SIG-M5 (cell line): ENCODE results near the gene PDXDC1.
"Not testable (repeated sequence)": the region's sequence is repeated elsewhere in the genome, so short reads cannot be mapped to it uniquely, and the experiment has no call there.

Source experiments
- DNase-seq: peaks from one replicate; lab custom pipeline; 2025; lab: John Stamatoyannopoulos, UW

PDXDC1 gene

DNA sequence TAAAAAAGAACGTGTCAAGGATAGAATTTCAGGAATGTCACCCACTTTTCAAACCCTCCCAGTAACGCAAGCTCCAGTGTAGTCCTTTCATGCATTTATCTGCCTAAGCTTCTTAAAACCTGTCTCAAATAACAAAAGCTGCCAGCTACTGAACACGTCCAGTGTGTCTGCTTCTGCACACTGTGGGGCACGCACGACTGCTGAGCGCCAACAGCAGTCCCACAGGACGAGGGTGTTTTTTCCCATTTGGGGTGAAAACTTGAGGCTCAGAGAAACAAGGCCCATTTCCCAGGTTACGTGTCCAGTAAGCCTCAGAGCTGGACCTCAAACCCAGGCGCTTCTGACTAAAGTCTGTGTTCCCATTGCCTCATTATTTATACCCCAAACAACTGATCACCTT lies 63.9 kb downstream of the PDXDC1 start:
- no peak for DNase-seq

DNA sequence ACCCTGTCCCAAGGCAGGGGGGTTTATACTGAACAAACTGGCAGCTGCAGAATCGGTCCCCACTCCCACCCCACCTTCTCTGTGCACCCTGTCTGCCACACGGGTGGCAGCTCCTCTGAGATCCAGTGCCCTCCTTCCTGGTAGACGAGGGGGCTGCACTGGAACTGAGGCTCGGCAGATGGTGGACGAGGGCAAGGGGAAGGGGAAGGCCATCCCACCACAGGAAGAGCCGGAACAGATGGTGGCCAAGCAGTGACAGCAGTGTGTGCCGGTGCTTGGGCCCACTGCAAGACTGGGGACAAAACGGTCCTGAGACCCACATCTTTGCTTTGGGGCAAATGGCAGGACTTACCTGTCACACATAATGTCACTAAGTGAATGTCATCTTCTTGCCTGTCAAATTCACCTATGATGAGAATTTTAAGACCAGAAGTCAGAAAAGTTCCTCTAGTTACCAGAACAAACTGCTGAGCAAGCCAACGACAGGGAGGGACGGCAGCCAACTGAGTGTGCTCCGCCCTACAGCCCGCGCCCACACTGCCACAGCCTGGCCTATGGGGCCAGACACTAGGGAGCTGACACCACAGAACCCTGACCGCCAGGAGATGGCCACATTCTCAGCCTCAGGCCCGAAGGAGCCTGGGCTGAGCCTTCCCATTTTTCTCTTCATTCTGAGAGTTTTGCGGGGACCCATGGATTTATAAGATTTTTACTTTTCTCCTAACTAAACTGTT lies 66.6 kb downstream of the PDXDC1 start:
- no peak for DNase-seq

DNA sequence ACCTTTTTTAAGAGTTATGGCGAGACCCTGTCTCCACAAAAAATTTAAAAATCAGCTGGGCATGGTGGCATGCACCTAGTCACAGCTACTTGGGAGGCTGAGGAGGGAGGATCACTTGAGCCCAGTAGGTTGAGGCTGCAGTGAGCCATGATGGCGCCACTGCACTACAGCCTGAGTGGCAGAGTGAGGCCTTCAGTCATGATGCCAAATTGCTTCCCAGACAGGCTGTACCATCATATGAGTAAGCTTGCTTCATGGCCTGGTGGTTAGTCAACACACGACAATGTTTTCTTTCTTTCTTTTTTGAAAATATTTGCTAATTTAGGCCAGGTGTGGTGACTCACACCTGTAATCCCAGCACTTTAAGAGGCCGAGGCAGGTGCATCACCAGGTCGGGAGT lies 68.5 kb downstream of the PDXDC1 start:
- DNase-seq, result no peak

DNA sequence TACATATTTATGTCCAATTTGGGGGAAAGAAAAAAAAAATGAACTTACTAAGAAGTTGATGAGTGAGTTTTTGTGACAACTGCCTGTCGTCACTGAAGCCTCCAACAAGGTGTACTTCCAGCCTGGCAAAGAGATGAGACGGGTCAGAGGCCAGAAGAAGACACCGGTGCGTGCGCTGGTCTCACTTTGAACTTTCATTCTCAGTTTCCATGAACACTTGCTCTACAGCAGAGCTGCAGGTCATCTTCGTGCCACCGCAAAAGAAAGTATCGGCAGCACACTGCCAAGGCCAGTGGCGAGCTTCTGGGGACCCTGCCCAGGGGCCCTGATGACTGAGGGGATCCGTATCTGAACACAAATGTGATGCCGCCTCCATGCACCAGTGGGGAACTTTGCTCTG lies 69.5 kb downstream of the PDXDC1 start:
- no peak for DNase-seq

DNA sequence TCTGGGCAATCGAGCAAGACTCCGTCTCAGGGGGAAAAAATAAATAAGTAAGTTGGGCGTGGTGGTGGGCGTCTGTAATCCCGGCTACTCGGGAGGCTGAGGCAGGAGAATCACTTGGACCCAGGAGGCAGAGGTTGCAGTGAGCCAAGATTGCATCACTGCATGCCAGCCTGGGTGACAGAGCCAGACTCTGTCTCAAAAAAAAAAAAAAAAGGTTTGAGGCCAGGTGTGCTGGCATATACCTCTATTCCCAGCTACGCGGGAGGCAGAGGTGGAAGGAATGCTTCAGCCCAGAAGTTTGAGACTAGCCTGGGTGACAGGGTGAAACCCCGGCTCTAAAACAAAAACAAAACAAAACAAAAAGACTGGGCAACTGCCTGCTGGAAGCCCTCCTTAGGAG lies 70.4 kb downstream of the PDXDC1 start:
- not testable (repeated sequence) for DNase-seq

DNA sequence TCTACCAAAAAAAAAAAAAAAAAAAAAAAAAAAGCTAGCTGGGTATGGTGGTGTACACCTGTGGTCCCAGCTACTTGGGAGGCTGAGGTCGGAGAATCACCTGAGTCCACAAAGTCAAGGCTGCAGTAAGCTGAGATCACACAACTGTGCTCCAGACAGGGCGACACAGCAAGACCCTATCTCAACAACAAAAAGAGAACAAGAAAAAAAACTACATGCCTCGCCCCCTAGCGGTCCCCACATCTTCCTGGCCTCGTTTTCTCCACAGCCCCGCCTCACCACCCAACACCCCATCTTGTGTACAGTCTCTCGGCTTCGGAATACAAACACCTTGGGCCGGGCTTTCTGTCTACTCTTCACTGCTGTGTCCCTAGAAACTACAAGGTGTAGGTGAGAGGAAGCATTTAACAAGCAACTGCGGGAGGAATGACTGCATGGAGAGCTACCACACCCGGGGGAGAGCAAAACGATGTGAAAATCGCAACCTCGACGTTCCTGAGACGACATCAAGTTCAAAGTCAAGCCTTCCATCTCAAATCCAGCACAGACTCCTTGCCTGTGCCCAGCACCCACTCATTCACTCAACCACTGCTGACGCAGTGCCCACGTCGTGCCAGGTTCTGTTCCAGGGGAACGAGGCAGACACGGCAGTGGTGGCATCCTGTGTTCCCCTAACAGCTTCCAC lies 72.0 kb downstream of the PDXDC1 start:
- no peak for DNase-seq

DNA sequence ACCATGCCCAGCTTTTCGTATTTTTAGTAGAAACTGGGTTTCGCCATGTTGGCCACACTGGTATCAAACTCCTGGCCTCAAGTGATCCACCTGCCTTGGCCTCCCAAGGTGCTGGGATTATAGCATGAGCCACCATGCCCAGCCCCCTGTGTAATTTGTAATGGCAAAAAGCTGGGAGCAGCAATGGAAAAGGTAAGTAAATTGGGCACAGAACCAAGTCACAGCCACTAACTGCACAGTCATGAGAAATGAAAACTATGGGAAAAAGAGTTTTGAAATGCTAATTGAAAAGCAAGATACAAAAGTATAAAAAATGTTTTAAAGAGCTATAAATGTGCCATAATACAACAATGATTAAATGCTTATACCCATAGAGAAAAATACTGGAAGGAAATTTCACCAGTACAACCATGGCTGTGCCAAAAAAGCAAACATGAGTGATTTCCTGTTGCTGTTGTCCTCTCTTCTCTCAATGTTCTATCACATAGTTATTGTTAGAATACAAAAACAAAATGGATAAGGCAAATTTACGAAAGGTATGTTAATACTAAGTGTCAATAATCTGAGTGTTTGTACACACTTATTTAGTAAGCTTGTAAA lies 74.9 kb downstream of the PDXDC1 start:
- DNase-seq, result no peak

DNA sequence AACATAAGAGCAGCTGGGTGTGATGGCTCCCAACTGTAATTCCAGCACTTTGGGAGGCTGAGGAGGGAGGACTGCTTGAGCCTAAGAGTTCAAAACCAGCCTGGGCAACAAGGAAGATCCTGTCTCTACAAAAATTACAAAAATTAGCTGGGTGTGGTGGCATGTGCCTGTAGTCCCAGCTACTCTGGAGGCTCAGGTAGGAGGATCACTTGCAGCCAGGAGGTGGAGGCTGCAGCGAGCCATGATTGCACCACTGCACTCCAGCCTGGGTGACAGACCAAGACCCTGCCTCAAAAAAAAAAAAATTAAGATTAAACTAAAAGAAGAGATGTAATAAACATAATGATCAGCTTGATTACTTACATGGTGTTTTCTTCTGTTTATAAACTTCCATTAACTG lies 75.6 kb downstream of the PDXDC1 start:
- not testable (repeated sequence) for DNase-seq

DNA sequence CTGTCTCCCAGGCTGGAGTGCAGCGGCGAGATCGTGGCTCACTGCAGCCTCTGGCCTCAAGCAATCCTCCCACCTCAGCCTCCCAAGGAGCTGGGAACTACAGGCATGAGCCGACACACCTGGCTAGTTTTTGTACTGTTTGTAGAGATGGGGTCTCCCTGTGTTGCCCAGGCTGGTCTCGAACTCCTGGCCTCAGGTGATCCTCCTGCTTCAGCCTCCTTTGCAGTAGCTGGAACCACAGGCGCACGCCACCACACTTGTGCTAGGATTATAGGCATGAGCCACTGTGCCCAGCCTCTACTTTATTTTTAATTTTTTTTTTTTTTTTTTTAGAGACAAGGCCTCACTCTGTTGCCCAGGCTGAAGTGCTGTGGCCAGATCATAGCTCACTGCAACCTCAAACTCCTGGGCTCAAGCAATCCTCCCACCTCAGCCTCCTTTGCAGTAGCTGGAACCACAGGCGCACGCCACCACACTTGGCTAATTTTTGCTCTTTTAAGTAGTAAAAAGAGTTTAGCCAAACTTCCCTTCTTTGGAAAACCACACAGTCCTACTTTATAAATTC lies 76.6 kb downstream of the PDXDC1 start:
- no peak for DNase-seq

DNA sequence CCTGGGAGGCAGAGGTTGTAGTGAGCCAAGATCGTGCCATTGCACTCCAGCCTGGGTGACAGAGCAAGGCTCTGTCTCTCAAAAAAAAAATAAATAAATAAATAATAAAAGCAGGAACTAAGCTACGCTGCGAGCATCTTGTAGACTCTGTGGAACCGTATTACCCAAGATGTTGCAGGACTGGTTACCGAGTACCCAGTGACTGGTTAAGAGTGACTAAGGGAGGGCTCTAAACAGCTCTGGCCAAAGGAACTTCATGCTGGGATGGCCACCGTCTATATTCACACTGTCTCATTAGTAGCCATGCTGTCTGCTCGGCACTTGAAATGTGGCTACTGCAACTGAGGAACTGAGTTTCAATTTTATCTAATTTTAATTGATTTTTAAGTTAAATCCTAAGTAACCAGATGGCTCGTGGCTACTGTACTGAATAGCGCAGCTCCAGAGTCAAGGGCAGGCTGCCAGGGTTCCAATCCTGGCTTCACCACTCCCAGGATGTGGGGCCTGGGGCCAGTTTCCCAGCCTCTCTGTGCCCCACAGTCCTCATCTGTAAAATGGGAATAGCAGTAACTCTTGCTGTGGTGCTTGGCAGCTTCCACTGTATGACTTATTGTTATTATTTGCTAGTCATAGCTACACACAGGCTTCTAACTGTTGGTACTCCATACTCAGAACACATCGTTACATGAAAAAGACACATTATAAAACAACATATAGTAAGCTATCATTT lies 78.1 kb downstream of the PDXDC1 start:
- no peak for DNase-seq

DNA sequence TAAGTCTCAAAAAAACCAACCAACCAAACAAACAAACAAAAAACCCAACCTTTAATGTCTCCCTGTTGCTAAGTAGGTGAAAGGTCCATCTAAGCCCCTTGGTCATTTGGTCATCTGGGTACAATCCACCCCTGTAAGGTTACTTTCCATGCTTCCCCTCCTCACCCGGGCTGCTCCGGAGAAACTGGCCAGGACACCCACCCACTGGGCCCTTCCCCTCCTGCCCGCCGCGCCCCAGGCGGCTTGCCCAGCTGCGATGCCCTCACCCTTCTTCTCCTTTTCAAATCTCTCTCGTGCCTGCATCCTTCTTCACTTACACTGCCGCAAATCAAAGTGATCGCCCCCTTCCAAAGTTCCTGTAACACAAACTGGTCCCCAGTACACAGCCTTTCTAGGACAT lies 79.1 kb downstream of the PDXDC1 start:
- no peak for DNase-seq

DNA sequence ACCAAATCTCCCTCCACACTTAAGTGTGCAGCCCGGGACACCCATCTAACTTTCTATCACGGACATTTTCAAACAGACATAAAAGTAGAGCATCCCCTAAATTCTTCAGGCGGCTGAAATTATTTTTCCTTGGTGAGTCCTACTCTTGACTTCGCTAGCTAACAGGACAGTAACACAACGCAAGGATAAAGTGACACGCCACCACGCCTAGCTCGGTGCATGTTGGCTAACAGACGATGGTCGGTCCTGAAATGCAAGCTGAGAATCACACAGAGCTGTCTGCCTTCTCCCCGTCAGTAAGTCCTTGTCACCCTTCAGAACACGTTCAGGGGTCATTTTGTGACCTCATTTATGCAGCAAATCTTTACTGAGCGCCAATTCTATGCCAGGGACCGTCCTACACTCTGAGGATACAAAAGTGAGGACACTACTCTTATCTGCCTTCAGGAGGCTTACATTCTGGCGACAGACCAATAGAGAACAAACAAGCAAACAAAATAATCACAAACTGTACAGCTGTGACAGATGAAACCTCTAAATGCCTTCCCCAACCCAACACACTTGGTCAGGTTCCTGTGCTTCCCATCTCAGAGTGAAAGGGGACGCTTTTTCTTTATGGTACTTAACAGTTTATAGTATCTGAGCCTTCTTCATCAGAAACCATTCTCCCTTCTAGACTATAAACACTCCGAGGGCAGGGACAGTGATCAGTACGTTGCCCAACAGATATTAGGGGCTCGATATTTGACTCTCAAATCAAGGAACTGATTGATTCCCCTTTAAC lies 79.7 kb downstream of the PDXDC1 start:
- no peak for DNase-seq

DNA sequence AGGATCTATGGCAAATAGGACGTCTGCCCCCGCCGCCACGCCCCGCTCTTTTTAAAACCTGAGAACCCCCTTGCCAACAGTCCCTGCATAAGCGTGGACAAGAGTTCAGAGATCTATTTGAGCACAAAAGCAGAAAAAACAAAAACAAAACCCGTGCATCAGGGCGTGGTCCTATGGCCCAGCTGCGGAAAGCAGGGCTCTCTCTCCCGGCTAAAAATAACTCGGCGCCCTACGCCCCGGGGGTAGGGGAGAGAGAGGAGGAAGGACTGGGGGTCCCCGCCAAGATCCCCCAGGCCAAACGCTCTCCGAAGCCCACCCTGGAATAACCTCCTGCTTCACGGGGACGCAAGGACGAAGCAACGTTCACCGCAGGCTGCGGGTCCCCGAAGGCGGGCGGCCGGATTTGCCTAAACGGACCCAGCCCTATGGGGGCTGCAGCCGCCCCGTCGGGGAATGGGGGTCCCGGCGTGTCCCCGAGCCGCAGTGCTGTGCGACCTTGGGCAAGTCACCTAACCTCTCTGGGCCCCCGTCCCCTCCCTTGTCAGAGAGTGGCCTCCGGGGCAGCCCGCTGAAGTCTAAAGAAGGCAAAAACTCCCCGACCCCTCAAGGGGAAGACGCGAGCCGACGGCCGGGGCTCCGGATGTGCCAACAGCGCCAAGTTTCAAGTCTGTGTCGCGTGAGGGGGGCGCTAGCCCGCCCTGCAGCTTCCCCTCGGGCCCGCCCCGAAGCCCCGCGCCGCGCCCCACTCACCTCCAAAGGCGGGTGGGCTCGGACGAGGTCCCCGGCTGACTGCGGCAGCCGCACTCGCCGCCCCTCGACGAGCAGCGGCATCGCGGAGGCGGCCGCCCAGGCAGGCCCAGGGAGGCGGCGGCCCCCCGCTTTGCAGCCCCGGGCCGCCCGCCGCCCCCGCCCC lies 80.6 kb downstream of the PDXDC1 start:
- DNase-seq, result no peak

DNA sequence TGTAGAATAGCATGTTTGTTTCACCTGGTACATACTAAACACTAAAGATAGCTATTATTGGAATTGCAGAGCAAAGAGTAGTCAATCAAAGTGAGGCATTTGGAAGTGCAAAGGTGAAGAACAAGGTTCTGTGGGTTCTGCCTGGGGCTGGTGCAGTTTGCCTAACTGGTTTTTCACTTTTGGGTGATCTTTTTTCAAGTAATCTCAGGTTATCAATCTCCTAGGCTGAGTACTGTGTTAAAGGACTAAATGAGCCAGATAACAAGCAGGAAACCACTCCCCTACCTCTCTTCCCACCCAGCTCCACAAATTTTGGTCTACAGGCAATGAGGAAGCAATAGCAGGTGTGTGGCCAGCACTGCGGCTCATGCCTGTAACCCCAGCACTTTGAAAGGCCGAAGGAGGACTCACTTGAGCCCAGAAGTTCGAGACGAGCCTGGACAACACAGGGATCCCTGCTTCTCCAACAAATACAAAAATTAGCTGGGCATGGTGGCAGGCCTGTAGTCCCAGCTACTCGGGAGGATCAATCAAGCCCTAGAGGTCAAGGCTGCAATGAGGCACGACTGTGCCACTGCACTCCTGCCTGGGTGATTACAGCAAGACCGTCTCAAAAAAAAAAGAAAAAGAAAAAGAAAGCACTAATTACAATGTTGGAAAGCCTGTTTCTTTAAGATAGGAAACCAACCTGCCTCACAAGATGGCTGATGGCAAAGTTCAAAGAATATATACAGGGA lies 83.0 kb downstream of the PDXDC1 start:
- DNase-seq, result no peak

DNA sequence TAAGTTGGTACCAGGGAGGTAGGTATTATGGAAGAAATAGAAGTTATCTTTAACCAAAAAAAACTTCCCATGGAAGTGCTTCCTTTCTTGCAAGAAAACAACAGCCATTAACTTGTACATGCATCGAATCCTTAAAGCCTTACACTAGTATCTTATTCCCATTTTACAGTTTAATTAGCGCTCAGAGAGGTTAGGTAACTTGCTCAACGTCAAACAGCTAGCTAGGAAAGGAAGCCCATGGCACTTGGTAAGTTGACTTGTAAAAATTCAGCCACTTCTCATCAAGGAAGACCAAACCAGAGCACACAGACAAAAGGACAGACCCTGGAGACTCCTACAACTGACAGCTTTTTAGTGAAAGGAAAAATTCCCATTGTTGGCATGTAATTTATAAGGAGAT lies 84.5 kb downstream of the PDXDC1 start:
- no peak for DNase-seq

DNA sequence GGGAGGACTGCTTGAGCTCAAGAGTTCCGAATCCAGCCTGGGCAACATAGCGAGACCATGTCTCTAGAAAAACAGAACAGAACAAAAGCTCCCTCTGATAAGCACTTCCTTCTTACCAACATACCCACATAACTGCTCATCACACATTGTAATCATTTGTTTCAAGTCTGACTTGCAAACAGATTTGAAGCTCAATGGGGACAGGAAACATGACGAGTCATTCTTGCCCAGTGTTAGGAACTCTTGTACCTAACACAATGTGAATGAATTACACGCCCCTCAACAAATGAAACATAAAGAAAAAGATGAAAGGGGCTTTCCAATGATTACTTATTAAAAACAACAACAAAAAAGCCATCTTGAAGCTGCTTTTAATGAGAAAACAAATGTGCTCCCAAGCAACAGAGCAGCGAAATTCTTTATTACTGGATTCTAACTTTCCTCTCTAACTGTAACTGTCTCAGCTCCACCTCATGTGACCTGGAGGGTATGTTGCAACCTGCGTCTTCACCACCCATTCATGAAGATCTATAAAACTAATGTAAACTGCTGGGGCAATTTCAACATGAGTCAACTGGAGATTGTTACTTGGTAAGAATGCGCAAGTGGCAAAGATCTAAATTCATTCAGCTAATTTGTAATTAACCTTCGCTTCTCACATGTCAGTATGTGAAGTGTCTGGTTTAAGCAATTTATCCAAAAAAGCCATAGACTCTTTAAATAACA lies 87.4 kb downstream of the PDXDC1 start:
- DNase-seq, result not testable (repeated sequence)

DNA sequence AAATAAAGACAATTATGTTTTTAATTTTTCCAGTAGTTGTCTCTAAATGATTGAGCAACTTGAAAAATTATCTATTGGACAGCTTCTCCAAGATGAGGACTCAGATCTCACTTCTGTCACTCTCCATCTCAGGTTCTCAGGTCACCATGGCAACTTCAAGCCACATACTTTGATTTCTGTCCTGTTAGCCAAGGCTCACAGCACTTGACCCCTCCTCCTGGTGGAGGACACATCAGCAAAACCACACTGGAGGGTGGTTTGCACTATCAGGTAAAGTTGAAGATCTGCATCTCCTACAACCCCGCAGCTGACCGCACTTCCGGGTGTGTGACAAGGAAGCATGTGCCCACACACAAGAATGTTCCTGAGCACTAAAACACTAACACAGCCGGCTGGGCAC lies 91.1 kb downstream of the PDXDC1 start:
- DNase-seq, result not testable (repeated sequence)

DNA sequence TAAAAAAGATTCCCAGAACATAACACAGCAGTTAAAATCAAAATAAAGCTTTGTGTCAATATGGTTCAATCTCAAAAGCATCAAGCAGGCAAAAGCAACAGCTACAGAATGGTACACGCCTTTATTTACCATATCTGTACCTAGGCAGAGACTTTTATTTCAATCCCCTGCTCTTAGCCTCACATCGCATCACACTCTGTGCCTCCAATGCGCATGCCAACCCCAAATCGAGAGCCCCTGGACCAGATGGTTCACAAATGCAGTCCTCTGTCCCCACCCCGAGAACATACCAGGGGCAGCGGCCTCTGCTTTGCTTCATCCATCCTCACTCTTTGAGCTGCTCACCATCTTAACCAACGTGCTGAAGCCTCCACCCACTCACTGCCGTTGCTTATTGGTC lies 91.9 kb downstream of the PDXDC1 start:
- DNase-seq, result not testable (repeated sequence)

DNA sequence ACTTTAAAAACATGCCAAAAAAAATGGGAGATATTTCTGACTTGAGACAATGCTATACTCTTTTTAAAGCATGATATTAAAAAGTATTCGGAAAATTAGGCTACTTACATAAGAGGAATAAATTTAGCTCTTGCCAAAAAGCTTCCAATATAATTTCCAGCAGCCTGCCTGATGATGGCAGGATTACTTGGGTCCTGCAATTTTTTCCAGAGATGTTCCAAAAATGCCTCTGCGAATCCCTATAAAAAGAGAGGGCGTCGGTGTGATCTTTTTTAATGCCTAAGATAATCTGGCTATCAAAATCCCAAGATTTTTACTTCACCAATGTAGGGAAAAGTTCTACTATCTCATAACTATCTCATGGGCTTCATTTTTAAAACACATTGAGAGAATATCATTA lies 96.2 kb downstream of the PDXDC1 start:
- not testable (repeated sequence) for DNase-seq
